A673 (cell line): Measurements from ENCODE around the gene OXCT1. TPM values are rescaled to one million over a fixed set of nuclear protein-coding genes. Genes with fewer than 3 reads are reported as not detected.

Experiments used
- BruUV-seq: library from RNA; stranded (reverse); fragments of 400-500 nt; replicated peaks from 2 replicates; lab custom pipeline; 2021; lab: Mats Ljungman, UMichigan
- CTCF ChIA-PET: fragments of 300-600 bp; sonication (Branson Sonifier 250); formaldehyde crosslinking; loops from one replicate; lab custom pipeline; 2022; ENCODE audit warnings: antibody characterized with exemption; lab: Charles Lee
- POLR2A ChIA-PET: fragments of 300-600 bp; sonication (Branson Sonifier 250); formaldehyde crosslinking; loops from one replicate; lab custom pipeline; 2022; ENCODE audit warnings: antibody characterized with exemption; ENCODE audit not compliant: low non-redundant PET; lab: Charles Lee
- DNase-seq: peaks from one replicate; pipeline ENCODE4 v3.0.0-alpha.2; 2015; ENCODE audit warnings: low spot score
- H3K27ac ChIP-seq: fragments of 200-600 bp; sonication (generic); 2 replicates; pipeline ENCODE4 v1.5.1; 2016; ENCODE audit warnings: mixed run types, low read depth, mild to moderate bottlenecking, mixed read lengths, antibody characterized with exemption, low read length; ENCODE audit not compliant: poor library complexity, severe bottlenecking
- H3K27me3 ChIP-seq: fragments of 200-600 bp; sonication (generic); replicated peaks from 2 replicates; pipeline ENCODE4 v1.6.1; 2017; ENCODE audit warnings: mixed run types, low read depth, mild to moderate bottlenecking, mixed read lengths, antibody characterized with exemption, low read length; ENCODE audit not compliant: insufficient read depth, poor library complexity
- H3K36me3 ChIP-seq: fragments of 200-600 bp; sonication (generic); 2 replicates; pipeline ENCODE4 v1.6.1; 2016; ENCODE audit warnings: mixed run types, mild to moderate bottlenecking, mixed read lengths, antibody characterized with exemption, low read length; ENCODE audit not compliant: insufficient read depth, poor library complexity, severe bottlenecking
- H3K4me1 ChIP-seq: fragments of 200-600 bp; sonication (generic); 2 replicates; pipeline ENCODE4 v1.6.1; 2017; ENCODE audit warnings: mixed run types, mild to moderate bottlenecking, mixed read lengths, antibody characterized with exemption, low read length; ENCODE audit not compliant: insufficient read depth, poor library complexity, severe bottlenecking
- H3K4me3 ChIP-seq: fragments of 200-600 bp; sonication (generic); 2 replicates; pipeline ENCODE4 v1.5.1; 2016; ENCODE audit warnings: low read depth, mixed run types, mild to moderate bottlenecking, mixed read lengths, low read length; ENCODE audit not compliant: poor library complexity, severe bottlenecking
- H3K9me3 ChIP-seq: fragments of 200-600 bp; sonication (generic); 2 replicates; pipeline ENCODE4 v1.6.1; 2016; ENCODE audit warnings: mixed run types, low read depth, mild to moderate bottlenecking, mixed read lengths, antibody characterized with exemption, low read length; ENCODE audit not compliant: poor library complexity, severe bottlenecking
- CTCF ChIP-seq: fragments of 300-800, 200-600 bp; sonication (generic); conservative IDR thresholded peaks from 2 replicates; pipeline ENCODE4 v1.5.1; 2017; ENCODE audit warnings: low read depth, mild to moderate bottlenecking, antibody characterized with exemption, low read length, moderate library complexity, mixed read lengths
- EZH2 ChIP-seq: fragments of 200-600 bp; sonication (generic); IDR thresholded peaks from 2 replicates; pipeline ENCODE4 v1.6.1; 2017; ENCODE audit warnings: borderline replicate concordance, low read depth, mild to moderate bottlenecking, mixed read lengths, antibody characterized with exemption, low read length; ENCODE audit not compliant: poor library complexity, severe bottlenecking
- intact Hi-C: fragments of 100-400 bp; cut with micrococcal nuclease; formaldehyde crosslinking; loops from one replicate; pipeline ENCODE4 v1.10.0; 2022; ENCODE audit not compliant: unreplicated experiment
- total RNA-seq: library from RNA; stranded (reverse); gene quantifications from 2 replicates; pipeline ENCODE4 v1.2.3, GENCODE V29; 2021

OXCT1 gene
- total RNA-seq, 1 experiment from 2014 or later, result 48.4 TPM

GRCh38 chr5:41841325-41841724, 28.9 kb downstream of the OXCT1 start:
- no TSS peak for BruUV-seq
- TF ChIP-seq CTCF (no peak), EZH2 (no peak)

GRCh38 chr5:41840251-41840650, 30.0 kb downstream of the OXCT1 start:
- Histone ChIP-seq H3K27me3 (no peaks in the 10 kb centered on the region), H3K27ac (no peak overlapping the region), H3K36me3 (peaks cover 12% of the 10 kb centered on the region), H3K4me3 (no peak overlapping the region), H3K4me1 (no peaks in the 10 kb centered on the region), H3K9me3 (no peaks in the 10 kb centered on the region)
- BruUV-seq, result no TSS peak
- ChIA-PET CTCF (no interaction called here), POLR2A (no interaction called here)
- intact Hi-C loops, result loop anchor here (5.0 kb wide), 1 partner anchor 568 kb away; no protein-coding TSS in a partner anchor
- no peak for DNase-seq
- TF ChIP-seq CTCF, result no peak
- no peak for TF ChIP-seq EZH2

More at GRCh38 chr5:41841325-41841724, 28.9 kb downstream of the OXCT1 start:
- no peak for DNase-seq
- Histone ChIP-seq H3K27me3 (no peaks in the 10 kb centered on the region), H3K36me3 (peaks cover 12% of the 10 kb centered on the region), H3K27ac (no peak overlapping the region), H3K4me1 (no peaks in the 10 kb centered on the region), H3K4me3 (no peak overlapping the region), H3K9me3 (no peaks in the 10 kb centered on the region)
- intact Hi-C loops, result loop anchor here (5.0 kb wide), 1 partner anchor 569 kb away; no protein-coding TSS in a partner anchor
- ChIA-PET POLR2A (no interaction called here), CTCF (no interaction called here)

- H3K36me3 ChIP-seq, result peaks cover 12% of the 10 kb centered on the region
- TF ChIP-seq EZH2 (no peak), CTCF (no peak)
- no peak overlapping the region for H3K27ac ChIP-seq
- CTCF ChIA-PET, result no interaction called here
- H3K4me3 ChIP-seq, result no peak overlapping the region
- no peaks in the 10 kb centered on the region for H3K9me3 ChIP-seq
- DNase-seq, result no peak
- H3K27me3 ChIP-seq, result no peaks in the 10 kb centered on the region
- no TSS peak for BruUV-seq
- no peaks in the 10 kb centered on the region for H3K4me1 ChIP-seq
- POLR2A ChIA-PET, result interaction anchor here (0.6 kb wide), 1 partner anchor 94 kb away, joined by 4 read pairs; no protein-coding TSS in a partner anchor
- intact Hi-C loops, result no loop called here
Observed at GRCh38 chr5:41837793-41838192, 32.4 kb downstream of the OXCT1 start.
